T-helper 22 cell (primary cell): ENCODE measurements around the gene BRINP2.

ENCODE experiments used
- DNase-seq: peaks from one replicate; pipeline ENCODE4 v3.0.0-alpha.2; 2020; ENCODE audit warnings: low read depth

Gene BRINP2

GRCh38 chr1:177164380-177165068 is 6.2 kb upstream of the BRINP2 start, which contains the start of gene ASTN1:
ASTN1 (minus strand) TSS chr1:177164712; CDS start chr1:177164676, 36 bp downstream.
- DNase-seq, result no peak

GRCh38 chr1:177165069-177165439 is 5.7 kb upstream of the BRINP2 start:
- no peak for DNase-seq

GRCh38 chr1:177171536-177172123 is 872 bp downstream of the BRINP2 start:
- DNase-seq, result no peak

DNA sequence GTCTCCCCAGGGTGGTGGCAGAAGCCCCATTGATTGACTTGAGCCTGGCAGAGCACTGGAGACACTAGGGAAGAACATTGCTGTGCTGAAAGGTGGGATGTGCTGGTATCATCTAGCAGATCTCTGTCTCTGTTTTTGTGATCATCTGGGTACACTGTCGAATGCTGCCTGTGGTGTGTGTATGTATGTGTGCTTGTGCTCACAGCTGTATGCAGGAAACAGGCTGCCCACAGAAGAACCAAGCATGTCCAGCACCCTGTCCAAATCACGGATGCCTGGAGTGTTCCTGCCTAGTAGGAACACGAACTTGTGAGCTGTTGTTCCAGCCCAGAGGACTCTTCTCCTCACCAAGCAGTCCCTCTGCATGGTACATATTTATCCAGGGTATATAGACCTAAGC is 1.5 kb downstream of the BRINP2 start:
- DNase-seq, result no peak

DNA sequence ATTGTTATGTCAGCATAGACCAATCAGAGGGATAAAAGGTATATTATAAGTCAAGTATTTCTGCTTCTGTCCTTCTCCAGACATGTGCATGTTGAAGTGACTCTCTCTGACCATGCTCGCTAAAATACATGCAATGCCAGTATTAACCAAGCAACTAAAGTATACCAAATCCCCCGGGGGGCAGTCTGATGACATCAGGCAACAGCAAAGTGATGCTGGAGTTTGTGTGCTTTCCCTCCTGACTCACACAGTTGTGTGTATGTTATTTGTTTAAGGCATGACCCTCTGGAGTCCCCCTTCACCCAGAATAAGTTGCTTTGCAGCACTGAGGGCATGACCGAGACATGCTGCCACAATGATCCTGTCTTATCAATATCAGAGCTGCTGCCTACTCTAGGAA is 2.1 kb downstream of the BRINP2 start:
- DNase-seq, result no peak

DNA sequence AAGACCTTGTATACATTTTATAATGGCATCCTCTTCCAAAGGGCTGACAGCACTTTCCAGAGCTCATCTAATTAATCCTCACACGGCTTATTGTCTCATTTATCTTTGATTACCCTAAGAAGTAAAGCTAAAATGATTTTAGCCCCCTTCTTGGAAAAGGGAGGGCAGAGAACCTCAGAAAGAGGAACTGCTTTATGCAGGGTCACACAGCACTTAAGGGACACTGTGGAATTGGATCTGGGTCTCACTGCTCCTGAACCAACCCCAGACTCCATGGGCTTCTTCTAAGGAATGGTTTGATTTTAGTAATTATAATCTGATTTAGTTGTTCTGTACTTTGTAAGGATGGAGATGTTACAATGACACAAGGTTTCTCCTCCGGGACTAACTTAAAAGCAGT is 3.2 kb downstream of the BRINP2 start:
- DNase-seq, result no peak

DNA sequence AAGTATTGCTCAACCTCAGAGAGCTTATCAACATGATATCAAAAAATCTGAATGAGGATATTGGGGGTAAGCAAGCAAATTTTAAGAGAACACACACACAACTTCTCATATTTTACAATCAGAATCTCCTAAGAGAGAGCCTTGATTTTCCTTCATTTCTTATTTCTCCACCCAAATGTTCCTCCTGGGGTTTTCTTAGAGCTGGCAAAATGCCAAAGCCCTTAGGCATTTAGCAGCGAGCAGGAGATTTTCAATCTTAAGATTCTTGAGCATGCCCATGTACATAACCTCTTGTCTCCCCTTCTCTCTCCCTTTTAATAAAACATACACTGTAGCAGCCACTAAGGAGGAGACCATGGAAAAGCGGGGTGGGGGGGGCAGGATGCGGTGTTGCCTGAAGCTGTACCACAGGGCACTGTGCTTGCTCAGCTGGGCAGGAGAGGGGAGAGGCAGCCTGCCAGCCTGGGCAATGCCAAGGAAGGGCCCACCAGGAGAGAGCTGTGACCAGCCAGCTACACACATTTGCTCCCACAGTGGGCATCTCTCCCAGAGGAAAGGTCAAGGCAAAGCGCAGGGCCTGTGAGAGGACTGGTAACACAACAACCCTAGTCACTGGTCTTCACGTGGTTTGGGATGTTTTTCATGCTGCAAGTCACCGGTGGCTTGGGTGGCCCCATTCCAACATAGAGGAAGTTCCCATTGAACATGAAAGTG is 4.3 kb downstream of the BRINP2 start:
- DNase-seq, result no peak

DNA sequence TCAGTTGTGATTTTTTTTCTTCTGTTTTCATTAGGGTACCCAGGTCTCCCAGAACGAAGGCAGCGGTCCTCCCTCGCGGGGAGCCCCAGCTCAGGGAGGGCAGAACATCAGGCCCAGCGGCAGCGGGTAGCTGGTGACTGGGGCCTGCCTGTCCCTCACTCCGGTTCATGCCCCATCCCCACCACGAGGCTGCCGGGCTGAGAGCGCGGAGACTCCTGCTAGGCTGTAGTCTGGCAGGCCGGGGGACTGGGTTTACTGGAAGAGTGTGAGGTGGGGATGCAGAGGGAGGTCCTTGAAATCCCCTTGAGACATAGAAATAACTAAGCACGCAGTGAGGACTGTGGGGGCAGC is 10.5 kb downstream of the BRINP2 start:
- no peak for DNase-seq

GRCh38 chr1:177181631-177182291 is 11.0 kb downstream of the BRINP2 start:
- DNase-seq, result no peak

DNA sequence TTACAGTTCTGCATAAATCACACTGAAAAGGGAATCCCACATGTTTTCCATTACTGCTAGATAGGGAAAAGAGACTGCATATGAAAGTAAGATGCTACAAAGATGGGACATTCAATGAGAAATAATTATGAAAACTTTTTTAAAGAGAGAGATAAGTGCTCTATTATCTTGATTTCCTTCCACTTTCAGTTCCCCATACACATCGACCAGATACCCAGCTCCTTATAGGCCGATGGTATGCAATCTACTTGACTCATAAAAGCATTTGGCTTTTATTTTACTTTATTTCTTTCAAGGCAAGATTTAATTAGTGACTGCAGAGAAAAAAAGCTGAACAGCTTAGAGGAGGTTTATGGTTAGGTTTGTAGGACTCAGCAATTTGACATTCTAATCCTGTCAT is 13.1 kb downstream of the BRINP2 start:
- DNase-seq, result no peak

- DNase-seq, result no peak
Measured at GRCh38 chr1:177185209-177185608, 14.5 kb downstream of the BRINP2 start.

DNA sequence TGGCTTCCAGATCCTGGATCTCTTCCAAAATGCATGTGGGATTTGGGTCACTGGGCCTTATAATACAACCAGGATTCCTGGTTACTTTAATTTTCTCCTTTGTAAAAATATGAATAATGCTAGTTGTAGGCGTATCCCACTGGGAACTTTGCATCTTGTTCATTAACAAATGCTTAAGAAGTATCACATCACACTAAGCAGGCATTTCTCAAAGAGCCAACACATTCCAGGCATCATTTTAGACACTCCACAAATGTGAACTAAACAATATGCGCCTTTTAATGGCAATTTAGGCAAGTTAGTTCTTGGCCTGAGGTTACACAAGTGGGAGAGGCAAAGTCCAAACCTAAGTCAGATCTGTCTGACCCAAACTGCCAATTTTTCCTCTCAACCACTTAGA is 15.9 kb downstream of the BRINP2 start:
- DNase-seq, result no peak

- no peak for DNase-seq
Measured at GRCh38 chr1:177190308-177190970, 19.7 kb downstream of the BRINP2 start.

DNA sequence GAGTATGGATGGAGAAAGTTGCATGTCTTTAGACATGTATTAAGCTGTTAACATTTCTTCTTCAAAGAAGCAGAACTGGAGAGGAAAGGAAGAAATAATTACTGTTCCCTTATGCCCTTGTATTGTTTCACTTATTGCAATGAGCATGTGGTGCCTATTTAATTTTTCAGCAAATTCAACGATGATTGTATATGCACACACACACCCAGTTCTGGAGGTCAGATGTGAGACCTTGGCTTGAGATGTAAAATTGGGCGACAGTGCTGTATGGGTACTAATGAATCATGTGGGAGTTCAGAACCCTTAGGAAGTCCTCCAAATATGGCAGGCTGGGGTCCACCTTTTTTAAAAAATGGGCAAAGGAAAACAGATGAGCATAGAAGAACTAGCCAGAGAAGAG is 27.5 kb downstream of the BRINP2 start:
- DNase-seq, result no peak

GRCh38 chr1:177200290-177200689 is 29.5 kb downstream of the BRINP2 start:
- no peak for DNase-seq

- DNase-seq, result no peak
Measured at GRCh38 chr1:177206831-177207355, 36.1 kb downstream of the BRINP2 start.

GRCh38 chr1:177208920-177209319 is 38.2 kb downstream of the BRINP2 start:
- DNase-seq, result no peak

GRCh38 chr1:177209357-177209756 is 38.6 kb downstream of the BRINP2 start:
- DNase-seq, result no peak

DNA sequence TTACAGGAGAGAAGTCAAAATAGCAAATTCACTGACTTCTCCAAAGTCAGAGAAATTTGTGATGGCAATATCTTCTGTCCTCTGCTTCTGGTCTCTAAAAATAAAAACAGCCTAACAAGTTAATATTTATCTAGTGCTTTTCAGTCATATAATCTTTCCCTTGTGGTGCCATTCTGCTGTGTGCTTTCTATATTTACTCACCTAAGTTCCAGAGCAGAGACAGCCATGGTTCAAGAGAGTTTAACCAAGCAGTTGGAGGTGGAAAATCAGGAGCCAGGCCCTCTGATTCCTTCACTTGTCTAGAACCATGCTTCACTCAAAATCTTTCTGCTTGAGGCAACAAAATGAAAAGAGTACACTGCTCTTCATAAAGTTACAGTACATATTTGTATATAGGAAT is 39.3 kb downstream of the BRINP2 start:
- DNase-seq, result no peak

DNA sequence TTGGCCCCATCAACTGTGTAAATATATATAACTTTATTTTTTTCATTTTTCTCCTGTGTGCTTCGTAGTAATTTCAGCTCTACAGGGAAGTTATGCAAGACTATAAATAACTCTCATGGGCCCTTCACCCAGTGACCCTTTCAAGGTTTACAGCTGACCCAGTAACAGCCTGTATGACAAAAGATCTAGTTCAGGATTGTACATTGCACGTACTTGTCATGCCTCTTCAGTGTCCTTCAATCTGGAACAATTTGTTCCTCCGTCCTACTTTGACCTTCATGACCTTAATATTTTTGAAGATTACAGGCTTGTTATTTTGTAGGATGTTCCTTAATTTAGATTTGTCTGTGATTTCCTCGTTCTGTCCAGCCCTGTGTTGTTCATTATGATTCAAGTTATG is 40.5 kb downstream of the BRINP2 start:
- DNase-seq, result no peak

GRCh38 chr1:177216587-177217202 is 45.9 kb downstream of the BRINP2 start:
- no peak for DNase-seq
